Transverse colon (tissue), 4 donors: Measurements from ENCODE around the gene IDH3G. TPM values are rescaled to one million over a fixed set of nuclear protein-coding genes. Genes with fewer than 3 reads are reported as not detected.
"Not testable (repeated sequence)": the region's sequence is repeated elsewhere in the genome, so short reads cannot be mapped to it uniquely, and the experiment has no call there.

Source experiments
- DNase-seq: peaks from one replicate; pipeline ENCODE4 v3.0.0-alpha.2; 2019
- H3K27ac ChIP-seq, 4 donors: fragments of 200-600 bp; sonication (generic); 2 replicates each; pipeline ENCODE4 v1.5.1; 2016 to 2018; ENCODE audit warnings: inconsistent platforms in 4 of 4
- H3K27me3 ChIP-seq: fragments of 200-600 bp; sonication (generic); 2 replicates; pipeline ENCODE4 v1.5.1; 2017; ENCODE audit warnings: inconsistent platforms
- H3K36me3 ChIP-seq, 4 donors: fragments of 200-600 bp; sonication (generic); 2 replicates each; pipeline ENCODE4 v1.5.1; 2017 to 2019; ENCODE audit warnings: inconsistent platforms in 4 of 4
- H3K4me1 ChIP-seq, 4 donors: fragments of 200-600 bp; sonication (generic); 2 replicates each; pipeline ENCODE4 v1.5.1; 2017 to 2020; ENCODE audit warnings: inconsistent platforms in 4 of 4
- H3K4me3 ChIP-seq, 4 donors: fragments of 200-600 bp; sonication (generic); 1 replicate in 1 of 4; 2 replicates in 3 of 4; pipeline versions ENCODE4 v1.5.1 to v1.6.1; 2017 to 2019; ENCODE audit warnings: inconsistent platforms in 4 of 4
- H3K9me3 ChIP-seq, 2 donors: fragments of 200-600 bp; sonication (generic); 2 replicates each; pipeline ENCODE4 v1.5.1; 2017 to 2019; ENCODE audit warnings: inconsistent platforms in 2 of 2
- CTCF ChIP-seq, 5 experiments: fragments of 200-600 bp in 3 of 5; fragments of 450-650 bp in 2 of 5; sonication (generic) in 3 of 5; IDR thresholded peaks; 1 replicate in 2 of 5; 2 replicates in 3 of 5; pipeline ENCODE4 v1.5.1; 2016 to 2017; ENCODE audit warnings: antibody characterized with exemption in 5 of 5, inconsistent platforms in 3 of 5, mild to moderate bottlenecking in 2 of 5, moderate library complexity in 1 of 5
- EP300 ChIP-seq: sonication (generic); formaldehyde crosslinking; IDR thresholded peaks from one replicate; pipeline ENCODE4 v1.6.1; 2017; ENCODE audit warnings: antibody characterized with exemption, low read depth
- POLR2A ChIP-seq: fragments of 450-650 bp; IDR thresholded peaks from one replicate; pipeline ENCODE4 v1.6.1; 2016; ENCODE audit warnings: antibody characterized with exemption, mild to moderate bottlenecking, moderate library complexity
- POLR2AphosphoS5 ChIP-seq, 3 donors: sonication (generic); formaldehyde crosslinking; IDR thresholded peaks; one replicate each; pipeline ENCODE4 v1.6.1; 2016; ENCODE audit warnings: antibody characterized with exemption in 3 of 3
- WGBS, 2 donors: methylation state at CpG; one replicate each; pipeline ENCODE4 v1.1.5; 2018; ENCODE audit warnings: low coverage in 1 of 2; 5-methylcytosine and 5-hydroxymethylcytosine counted together
- in situ Hi-C, 4 donors: fragments of 200-750 bp; cut with MboI; loops; one replicate each; pipeline versions ENCODE4 v1.15.0 to v1.15.1; 2017; ENCODE audit warnings: low sequenced_read_pairs in 3 of 4, low pct_ligation_motif_present in 1 of 4, low pct_unique_long_range_greater_than_20kb in 1 of 4
- intact Hi-C: fragments of 100-400 bp; cut with DNase I; formaldehyde crosslinking; loops from one replicate; pipeline ENCODE4 v1.15.1; 2023; ENCODE audit warnings: low total_unique reads
- total RNA-seq, 4 donors: library from RNA; depleted of rRNA; stranded (reverse); fragments of >200 nt; gene quantifications; one replicate each; pipeline ENCODE4 v1.1.0, GENCODE V29; 2016

Gene IDH3G
- total RNA-seq, 4 donors from 2014 or later = 77.5 to 203 (median 117) TPM

GRCh38 chrX:153819384-153820040, 25.3 kb upstream of the IDH3G start:
- H3K36me3 ChIP-seq = no peaks in the 10 kb centered on the region
- in situ Hi-C loops (loop anchor here in 1 of 4 donors (25.0 kb wide), 1 partner anchor 93 kb away; the partner anchor contains the start of gene AVPR2), intact Hi-C loops (no loop called here)
- 61% methylated on average over 23 of the region's 23 CpGs; no CpG with 5 or more reads in 1 of the 2 donors for WGBS, 2 donors
- no peaks in the 10 kb centered on the region for H3K9me3 ChIP-seq
- H3K27ac ChIP-seq = peak overlapping the region in 1 of 4 donors; percentile 45
- no peak for TF ChIP-seq CTCF (IDR thresholded peaks at IDR 0.05)
- TF ChIP-seq EP300 = no peak
- TF ChIP-seq POLR2AphosphoS5 (IDR thresholded peaks at IDR 0.05) = no peak
- TF ChIP-seq POLR2A = no peak
- H3K4me1 ChIP-seq = peaks cover 0 to 9% (median 3%) of the 10 kb centered on the region in 4 donors
- H3K4me3 ChIP-seq = peak overlapping the region in 3 of 4 donors; percentile 33 to 52 (median 35)
- no peaks in the 10 kb centered on the region for H3K27me3 ChIP-seq
- DNase-seq = no peak

GRCh38 chrX:153818571-153819383, 24.6 kb upstream of the IDH3G start:
- no peaks in the 10 kb centered on the region for H3K9me3 ChIP-seq
- peak overlapping the region in 3 of 4 donors; percentile 33 to 52 (median 35) for H3K4me3 ChIP-seq
- in situ Hi-C loops (loop anchor here in 1 of 4 donors (25.0 kb wide), 1 partner anchor 94 kb away; the partner anchor contains the start of gene AVPR2), intact Hi-C loops (no loop called here)
- DNase-seq = peak; percentile 23
- H3K4me1 ChIP-seq = peaks cover 0 to 9% (median 3%) of the 10 kb centered on the region in 4 donors
- no peak for TF ChIP-seq EP300
- TF ChIP-seq CTCF (IDR thresholded peaks at IDR 0.05) = no peak
- no peak for TF ChIP-seq POLR2AphosphoS5 (IDR thresholded peaks at IDR 0.05)
- TF ChIP-seq POLR2A = no peak
- H3K36me3 ChIP-seq = no peaks in the 10 kb centered on the region
- H3K27ac ChIP-seq = peak overlapping the region in 1 of 4 donors; percentile 45
- H3K27me3 ChIP-seq = no peaks in the 10 kb centered on the region
- WGBS, 2 donors = 43% methylated on average over 67 of the region's 67 CpGs; no CpG with 5 or more reads in 1 of the 2 donors

- H3K27ac ChIP-seq, DNase-seq, H3K9me3 ChIP-seq, H3K36me3 ChIP-seq, H3K4me1 ChIP-seq, H3K4me3 ChIP-seq, intact Hi-C loops, H3K27me3 ChIP-seq: not testable (repeated sequence)
- in situ Hi-C loops = loop anchor here in 1 of 4 donors (25.0 kb wide), 1 partner anchor 94 kb away; the partner anchor contains the start of gene AVPR2
- WGBS, 2 donors = 80 to 88% methylated on average over 3 to 9 of the region's 9 CpGs
Observed at GRCh38 chrX:153818064-153818463, 23.9 kb upstream of the IDH3G start.

GRCh38 chrX:153816831-153817690, 22.9 kb upstream of the IDH3G start:
- TF ChIP-seq POLR2AphosphoS5 (IDR thresholded peaks at IDR 0.05) (no peak), EP300 (no peak), POLR2A (no peak), CTCF (IDR thresholded peaks at IDR 0.05) (no peak)
- H3K9me3 ChIP-seq = no peaks in the 10 kb centered on the region
- H3K4me1 ChIP-seq = peaks cover 0 to 9% (median 3%) of the 10 kb centered on the region in 4 donors
- no peak overlapping the region for H3K4me3 ChIP-seq
- 60 to 86% methylated on average over 1 to 25 of the region's 25 CpGs for WGBS, 2 donors
- H3K36me3 ChIP-seq = no peaks in the 10 kb centered on the region
- intact Hi-C loops (no loop called here), in situ Hi-C loops (loop anchor here in 1 of 4 donors (25.0 kb wide), 1 partner anchor 95 kb away; the partner anchor contains the start of gene AVPR2)
- H3K27ac ChIP-seq = no peak overlapping the region
- no peaks in the 10 kb centered on the region for H3K27me3 ChIP-seq
- DNase-seq = no peak
